Measurements from ENCODE around the gene JADE2.

DNA sequence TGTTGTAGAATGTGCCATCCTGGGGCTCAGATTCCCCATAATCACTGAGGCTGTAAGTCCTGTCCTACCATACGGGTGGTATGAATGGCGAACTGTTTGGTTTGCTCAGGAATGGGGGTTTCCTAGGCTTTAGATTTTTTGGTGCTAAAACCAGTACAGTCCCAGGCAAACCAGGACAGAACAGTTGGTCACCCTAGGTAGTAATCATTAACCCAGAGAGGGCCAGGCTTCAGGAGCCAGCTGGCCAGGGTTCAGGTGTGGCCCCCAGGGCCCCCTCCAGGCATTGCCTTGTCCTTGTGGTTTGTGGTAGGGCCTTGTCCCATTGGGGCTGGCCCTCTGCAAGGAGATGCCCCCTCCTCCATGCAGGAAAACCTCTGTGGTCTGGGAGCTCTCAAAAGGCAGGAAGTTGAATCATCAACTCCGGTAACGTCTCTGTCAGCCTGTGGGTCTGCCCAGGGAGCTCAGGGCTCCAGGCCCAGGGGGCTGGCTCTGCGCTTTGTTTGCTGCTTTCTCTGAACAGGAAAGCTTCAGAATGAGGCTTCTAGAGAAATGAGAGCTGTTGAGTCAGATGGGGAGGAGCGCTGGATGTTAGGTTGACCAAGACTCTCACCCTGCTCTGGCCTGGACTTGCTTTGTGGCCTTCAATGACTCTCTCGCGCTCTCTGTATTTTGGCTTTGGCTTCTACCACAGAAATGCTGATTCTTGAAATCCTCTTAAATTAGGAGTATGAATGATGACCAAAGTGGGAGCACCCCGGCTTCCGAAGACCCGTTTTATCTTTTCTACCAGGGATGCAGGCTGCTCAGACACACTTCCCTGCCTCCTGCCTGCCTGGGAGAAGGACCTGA is 22.2 kb upstream of the JADE2 start:
- TF ChIP-seq, protein P1, sequence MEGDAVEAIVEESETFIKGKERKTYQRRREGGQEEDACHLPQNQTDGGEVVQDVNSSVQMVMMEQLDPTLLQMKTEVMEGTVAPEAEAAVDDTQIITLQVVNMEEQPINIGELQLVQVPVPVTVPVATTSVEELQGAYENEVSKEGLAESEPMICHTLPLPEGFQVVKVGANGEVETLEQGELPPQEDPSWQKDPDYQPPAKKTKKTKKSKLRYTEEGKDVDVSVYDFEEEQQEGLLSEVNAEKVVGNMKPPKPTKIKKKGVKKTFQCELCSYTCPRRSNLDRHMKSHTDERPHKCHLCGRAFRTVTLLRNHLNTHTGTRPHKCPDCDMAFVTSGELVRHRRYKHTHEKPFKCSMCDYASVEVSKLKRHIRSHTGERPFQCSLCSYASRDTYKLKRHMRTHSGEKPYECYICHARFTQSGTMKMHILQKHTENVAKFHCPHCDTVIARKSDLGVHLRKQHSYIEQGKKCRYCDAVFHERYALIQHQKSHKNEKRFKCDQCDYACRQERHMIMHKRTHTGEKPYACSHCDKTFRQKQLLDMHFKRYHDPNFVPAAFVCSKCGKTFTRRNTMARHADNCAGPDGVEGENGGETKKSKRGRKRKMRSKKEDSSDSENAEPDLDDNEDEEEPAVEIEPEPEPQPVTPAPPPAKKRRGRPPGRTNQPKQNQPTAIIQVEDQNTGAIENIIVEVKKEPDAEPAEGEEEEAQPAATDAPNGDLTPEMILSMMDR (IDR thresholded peaks at IDR 0.05), result no peak
- TF ChIP-seq POLR2A (IDR thresholded peaks at IDR 0.05), result no peak
